Thoracic aorta (tissue), 2 donors: Measurements from ENCODE around the gene DKK1. TPM values are rescaled to one million over a fixed set of nuclear protein-coding genes. Genes with fewer than 3 reads are reported as not detected.
"Not testable (repeated sequence)": the region's sequence is repeated elsewhere in the genome, so short reads cannot be mapped to it uniquely, and the experiment has no call there.

Source experiments
- ATAC-seq: fragments of 150-250 bp; one replicate; pipeline ENCODE4 v1.8.0; 2017; ENCODE audit warnings: low read depth; ENCODE audit not compliant: insufficient number of reproducible peaks, low FRiP score
- DNase-seq: peaks from one replicate; pipeline ENCODE4 v3.0.0-alpha.2; 2020; ENCODE audit warnings: low spot score
- H3K27ac ChIP-seq, 2 donors: fragments of 200-600 bp; sonication (generic); 1 replicate in 1 of 2; 2 replicates in 1 of 2; pipeline ENCODE4 v1.5.1; 2016; ENCODE audit warnings: mild to moderate bottlenecking in 2 of 2, moderate library complexity in 2 of 2
- H3K27me3 ChIP-seq: fragments of 200-600 bp; sonication (generic); replicated peaks from 2 replicates; pipeline ENCODE4 v1.6.0; 2016; ENCODE audit warnings: mild to moderate bottlenecking; ENCODE audit not compliant: insufficient read depth
- H3K36me3 ChIP-seq: fragments of 200-600 bp; sonication (generic); one replicate; pipeline ENCODE4 v1.5.1; 2016
- H3K4me1 ChIP-seq, 2 donors: fragments of 200-600 bp; sonication (generic); 1 replicate in 1 of 2; 2 replicates in 1 of 2; pipeline versions ENCODE4 v1.5.1 to v1.6.0; 2016; ENCODE audit warnings: low read depth in 2 of 2, mild to moderate bottlenecking in 1 of 2; ENCODE audit not compliant: control insufficient read depth in 1 of 2
- H3K4me3 ChIP-seq: fragments of 200-600 bp; sonication (generic); 2 replicates; pipeline ENCODE4 v1.5.1; 2016; ENCODE audit warnings: mild to moderate bottlenecking
- H3K9me3 ChIP-seq: fragments of 200-600 bp; sonication (generic); 2 replicates; pipeline ENCODE4 v1.5.1; 2016
- total RNA-seq, 2 donors: library from RNA; depleted of rRNA; stranded (reverse); fragments of >200 nt; gene quantifications; one replicate each; pipeline versions ENCODE4 v1.1.0 to v1.2.3, GENCODE V29; 2016
- TF ChIP-seq, protein P1 (sequence below): fragments of 200-600 bp; sonication (generic); IDR thresholded peaks from one replicate; pipeline ENCODE4 v1.5.1; 2019; ENCODE audit warnings: antibody characterized with exemption

DKK1 gene
- total RNA-seq, 2 donors from 2014 or later: 0.78 to 3.2 TPM

- Histone ChIP-seq H3K4me1 (no peaks in the 10 kb centered on the region), H3K27me3 (no peaks in the 10 kb centered on the region), H3K27ac (no peak overlapping the region), H3K9me3 (no peaks in the 10 kb centered on the region), H3K36me3 (no peaks in the 10 kb centered on the region), H3K4me3 (no peak overlapping the region)
- DNase-seq (no peak), ATAC-seq (no peak)
- TF ChIP-seq, protein P1, sequence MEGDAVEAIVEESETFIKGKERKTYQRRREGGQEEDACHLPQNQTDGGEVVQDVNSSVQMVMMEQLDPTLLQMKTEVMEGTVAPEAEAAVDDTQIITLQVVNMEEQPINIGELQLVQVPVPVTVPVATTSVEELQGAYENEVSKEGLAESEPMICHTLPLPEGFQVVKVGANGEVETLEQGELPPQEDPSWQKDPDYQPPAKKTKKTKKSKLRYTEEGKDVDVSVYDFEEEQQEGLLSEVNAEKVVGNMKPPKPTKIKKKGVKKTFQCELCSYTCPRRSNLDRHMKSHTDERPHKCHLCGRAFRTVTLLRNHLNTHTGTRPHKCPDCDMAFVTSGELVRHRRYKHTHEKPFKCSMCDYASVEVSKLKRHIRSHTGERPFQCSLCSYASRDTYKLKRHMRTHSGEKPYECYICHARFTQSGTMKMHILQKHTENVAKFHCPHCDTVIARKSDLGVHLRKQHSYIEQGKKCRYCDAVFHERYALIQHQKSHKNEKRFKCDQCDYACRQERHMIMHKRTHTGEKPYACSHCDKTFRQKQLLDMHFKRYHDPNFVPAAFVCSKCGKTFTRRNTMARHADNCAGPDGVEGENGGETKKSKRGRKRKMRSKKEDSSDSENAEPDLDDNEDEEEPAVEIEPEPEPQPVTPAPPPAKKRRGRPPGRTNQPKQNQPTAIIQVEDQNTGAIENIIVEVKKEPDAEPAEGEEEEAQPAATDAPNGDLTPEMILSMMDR: no peak
Measured at GRCh38 chr10:52359441-52359840, 45.4 kb downstream of the DKK1 start.

DNA sequence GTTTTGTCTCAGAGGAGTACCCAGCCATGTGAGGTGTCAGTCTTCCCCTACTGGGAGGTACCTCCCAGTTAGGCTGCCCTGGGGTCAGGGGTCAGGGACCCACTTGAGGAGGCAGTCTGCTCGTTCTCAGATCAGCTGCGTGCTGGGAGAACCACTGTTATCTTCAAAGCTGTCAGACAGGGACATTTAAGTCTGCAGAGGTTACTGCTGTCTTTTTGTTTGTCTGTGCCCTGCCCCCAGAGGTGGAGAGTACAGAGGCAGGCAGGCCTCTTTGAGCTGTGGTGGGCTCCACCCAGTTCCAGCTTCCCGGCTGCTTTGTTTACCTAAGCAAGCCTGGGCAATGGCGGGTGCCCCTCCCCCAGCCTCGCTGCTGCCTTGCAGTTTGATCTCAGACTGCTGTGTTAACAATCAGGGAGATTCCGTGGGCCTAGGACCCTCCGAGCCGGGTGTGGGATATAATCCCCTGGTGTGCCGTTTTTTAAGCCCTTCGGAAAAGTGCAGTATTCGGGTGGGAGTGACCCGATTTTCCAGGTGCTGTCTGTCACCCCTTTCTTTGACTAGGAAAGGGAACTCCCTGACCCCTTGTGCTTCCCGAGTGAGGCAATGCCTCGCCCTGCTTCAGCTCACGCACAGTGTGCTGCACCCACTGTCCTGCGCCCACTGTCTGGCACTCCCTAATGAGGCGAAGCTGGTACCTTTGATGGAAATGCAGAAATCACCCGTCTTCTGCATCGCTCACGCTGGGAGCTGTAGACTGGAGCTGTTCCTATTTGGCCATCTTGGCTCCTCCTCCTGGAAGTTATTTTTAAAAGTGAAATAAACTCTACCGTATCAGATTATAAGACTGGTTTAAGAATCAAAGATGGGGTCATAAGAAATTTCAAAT is 51.7 kb downstream of the DKK1 start:
- not testable (repeated sequence) for H3K27ac ChIP-seq, H3K9me3 ChIP-seq, DNase-seq, H3K27me3 ChIP-seq, H3K4me1 ChIP-seq, H3K4me3 ChIP-seq, ATAC-seq, H3K36me3 ChIP-seq
